Measurements from ENCODE around the gene RAD18.

The RAD18 gene

GRCh38 chr3:8983591-8983990 lies 20.3 kb upstream of the RAD18 start:
- Histone ChIP-seq H3K79me2 (ENCODE audit: control insufficient read depth, low read length) (no peaks in the 10 kb centered on the region), H3K4me3 (ENCODE audit: low read length) (no peak overlapping the region), H3K36me3 (ENCODE audit: control insufficient read depth, low read length) (no peaks in the 10 kb centered on the region), H3K4me2 (ENCODE audit: low read length) (no peak overlapping the region), H3K27ac (ENCODE audit: low read depth, low read length) (no peak overlapping the region), H3K9me2 (replicated peaks; ENCODE audit: control insufficient read depth, low read length) (no peaks in the 10 kb centered on the region), H3K4me1 (ENCODE audit: control insufficient read depth, low read length) (no peaks in the 10 kb centered on the region), H3F3A (ENCODE audit: control insufficient read depth, insufficient read depth) (no peaks in the 10 kb centered on the region), H4K20me1 (ENCODE audit: control insufficient read depth, insufficient read depth, low read depth, low read length) (no peaks in the 10 kb centered on the region), H3K9me3 (ENCODE audit: control insufficient read depth, insufficient read depth, low read length) (no peaks in the 10 kb centered on the region), H3K27me3 (ENCODE audit: control insufficient read depth, low read length) (peaks cover 16% of the 10 kb centered on the region)
- TF ChIP-seq CTCF (IDR thresholded peaks at IDR 0.05; ENCODE audit: low read depth, low read length, poor library complexity, severe bottlenecking) (no peak), EZH2phosphoT487 (IDR thresholded peaks at IDR 0.05; ENCODE audit: borderline replicate concordance, low read length) (no peak)

GRCh38 chr3:8983026-8983425 lies 19.8 kb upstream of the RAD18 start:
- Histone ChIP-seq H3K79me2 (ENCODE audit: control insufficient read depth, low read length) (no peaks in the 10 kb centered on the region), H3K4me3 (ENCODE audit: low read length) (no peak overlapping the region), H3K27me3 (ENCODE audit: control insufficient read depth, low read length) (peaks cover 20% of the 10 kb centered on the region), H3K9me2 (replicated peaks; ENCODE audit: control insufficient read depth, low read length) (no peaks in the 10 kb centered on the region), H3K4me2 (ENCODE audit: low read length) (no peak overlapping the region), H3K9me3 (ENCODE audit: control insufficient read depth, insufficient read depth, low read length) (no peaks in the 10 kb centered on the region), H3K36me3 (ENCODE audit: control insufficient read depth, low read length) (no peaks in the 10 kb centered on the region), H3F3A (ENCODE audit: control insufficient read depth, insufficient read depth) (no peaks in the 10 kb centered on the region), H3K4me1 (ENCODE audit: control insufficient read depth, low read length) (no peaks in the 10 kb centered on the region), H4K20me1 (ENCODE audit: control insufficient read depth, insufficient read depth, low read depth, low read length) (no peaks in the 10 kb centered on the region), H3K27ac (ENCODE audit: low read depth, low read length) (no peak overlapping the region)
- TF ChIP-seq CTCF (IDR thresholded peaks at IDR 0.05; ENCODE audit: low read depth, low read length, poor library complexity, severe bottlenecking) = no peak
- no peak for TF ChIP-seq EZH2phosphoT487 (IDR thresholded peaks at IDR 0.05; ENCODE audit: borderline replicate concordance, low read length)

GRCh38 chr3:8982509-8982908 lies 19.2 kb upstream of the RAD18 start:
- Histone ChIP-seq H4K20me1 (ENCODE audit: control insufficient read depth, insufficient read depth, low read depth, low read length) (no peaks in the 10 kb centered on the region), H3K9me3 (ENCODE audit: control insufficient read depth, insufficient read depth, low read length) (no peaks in the 10 kb centered on the region), H3F3A (ENCODE audit: control insufficient read depth, insufficient read depth) (no peaks in the 10 kb centered on the region), H3K4me2 (ENCODE audit: low read length) (no peak overlapping the region), H3K36me3 (ENCODE audit: control insufficient read depth, low read length) (no peaks in the 10 kb centered on the region), H3K4me1 (ENCODE audit: control insufficient read depth, low read length) (no peaks in the 10 kb centered on the region), H3K27ac (ENCODE audit: low read depth, low read length) (no peak overlapping the region), H3K27me3 (ENCODE audit: control insufficient read depth, low read length) (peaks cover 20% of the 10 kb centered on the region), H3K9me2 (replicated peaks; ENCODE audit: control insufficient read depth, low read length) (no peaks in the 10 kb centered on the region), H3K4me3 (ENCODE audit: low read length) (no peak overlapping the region), H3K79me2 (ENCODE audit: control insufficient read depth, low read length) (no peaks in the 10 kb centered on the region)
- no peak for TF ChIP-seq EZH2phosphoT487 (IDR thresholded peaks at IDR 0.05; ENCODE audit: borderline replicate concordance, low read length)
- no peak for TF ChIP-seq CTCF (IDR thresholded peaks at IDR 0.05; ENCODE audit: low read depth, low read length, poor library complexity, severe bottlenecking)

- Histone ChIP-seq H3F3A (ENCODE audit: control insufficient read depth, insufficient read depth) (no peaks in the 10 kb centered on the region), H3K4me3 (ENCODE audit: low read length) (no peak overlapping the region), H3K9me2 (replicated peaks; ENCODE audit: control insufficient read depth, low read length) (no peaks in the 10 kb centered on the region), H3K27ac (ENCODE audit: low read depth, low read length) (no peak overlapping the region), H3K4me1 (ENCODE audit: control insufficient read depth, low read length) (no peaks in the 10 kb centered on the region), H3K9me3 (ENCODE audit: control insufficient read depth, insufficient read depth, low read length) (no peaks in the 10 kb centered on the region), H4K20me1 (ENCODE audit: control insufficient read depth, insufficient read depth, low read depth, low read length) (no peaks in the 10 kb centered on the region), H3K4me2 (ENCODE audit: low read length) (no peak overlapping the region), H3K36me3 (ENCODE audit: control insufficient read depth, low read length) (no peaks in the 10 kb centered on the region), H3K27me3 (ENCODE audit: control insufficient read depth, low read length) (peaks cover 20% of the 10 kb centered on the region), H3K79me2 (ENCODE audit: control insufficient read depth, low read length) (no peaks in the 10 kb centered on the region)
- TF ChIP-seq EZH2phosphoT487 (IDR thresholded peaks at IDR 0.05; ENCODE audit: borderline replicate concordance, low read length) = no peak
- TF ChIP-seq CTCF (IDR thresholded peaks at IDR 0.05; ENCODE audit: low read depth, low read length, poor library complexity, severe bottlenecking) = no peak
Measured at GRCh38 chr3:8981700-8982099, 18.4 kb upstream of the RAD18 start.
